SK-N-SH (cell line): ENCODE data around the gene PRICKLE1. TPM values are rescaled to one million over a fixed set of nuclear protein-coding genes. Genes with fewer than 3 reads are reported as not detected.

ENCODE experiments used
- CTCF ChIA-PET: fragments of 300-600, 350-600 bp; formaldehyde crosslinking; extraction: SDS; loops from one replicate; lab custom pipeline; 2021; lab: Yijun Ruan, JAX
- POLR2A ChIA-PET: fragments of 350-600 bp; sonication (Branson Sonifier 250); formaldehyde crosslinking; extraction: SDS; loops from one replicate; lab custom pipeline; 2020; ENCODE audit warnings: antibody characterized with exemption, inconsistent platforms; lab: Yijun Ruan, JAX
- DNase-seq: peaks from one replicate; pipeline ENCODE4 v3.0.0; 2012
- H2AFZ ChIP-seq: fragments of 200-600 bp; sonication (generic); 2 replicates; pipeline ENCODE4 v1.8.1; 2016; ENCODE audit warnings: antibody characterized with exemption, mild to moderate bottlenecking, low read depth
- H3F3A ChIP-seq: fragments of 200-600 bp; sonication (generic); replicated peaks from 2 replicates; pipeline ENCODE3; 2016; ENCODE audit warnings: antibody characterized with exemption, mild to moderate bottlenecking; ENCODE audit not compliant: insufficient read depth
- H3K27ac ChIP-seq, 2 experiments: fragments of 200-500 bp in 1 of 2; fragments of 200-600 bp in 1 of 2; sonication (Bioruptor generic) in 1 of 2; sonication (generic), shearing (Covaris generic) in 1 of 2; 2 replicates each; pipeline versions ENCODE4 v1.5.1 to v1.6.1; 2014 to 2016; ENCODE audit warnings: low read depth in 2 of 2, inconsistent platforms in 1 of 2, low read length in 1 of 2, mild to moderate bottlenecking in 1 of 2, mixed read lengths in 1 of 2
- H3K27me3 ChIP-seq: fragments of 200-600 bp; sonication (generic), shearing (Covaris generic); 2 replicates; pipeline ENCODE4 v1.6.1; 2016; ENCODE audit warnings: mixed run types; ENCODE audit not compliant: insufficient read depth
- H3K36me3 ChIP-seq, 2 experiments: fragments of 200-500 bp in 1 of 2; fragments of 200-600 bp in 1 of 2; sonication (Bioruptor generic) in 1 of 2; sonication (generic) in 1 of 2; replicated peaks in 1 of 2; 2 replicates each; pipeline versions ENCODE3 to v1.5.1; 2014 to 2016; ENCODE audit warnings: low read length in 1 of 2, mild to moderate bottlenecking in 1 of 2; ENCODE audit not compliant: insufficient read depth in 2 of 2, control insufficient read depth in 1 of 2
- H3K4me1 ChIP-seq, 2 experiments: fragments of 200-500 bp in 1 of 2; fragments of 200-600 bp in 1 of 2; sonication (Bioruptor generic) in 1 of 2; sonication (generic), shearing (Covaris generic) in 1 of 2; 2 replicates each; pipeline versions ENCODE4 v1.5.1 to v1.6.1; 2014 to 2016; ENCODE audit warnings: low read depth in 1 of 2, low read length in 1 of 2, mixed run types in 1 of 2; ENCODE audit not compliant: insufficient read depth in 2 of 2, control insufficient read depth in 1 of 2
- H3K4me2 ChIP-seq: fragments of 200-600 bp; sonication (generic), shearing (Covaris generic); 2 replicates; pipeline ENCODE4 v1.6.1; 2017; ENCODE audit warnings: mixed run types
- H3K4me3 ChIP-seq, 2 experiments: fragments of 200-500 bp in 1 of 2; fragments of 200-600 bp in 1 of 2; sonication (Bioruptor generic) in 1 of 2; sonication (generic), shearing (Covaris generic) in 1 of 2; 2 replicates each; pipeline versions ENCODE4 v1.5.1 to v1.8.1; 2014 to 2016; ENCODE audit warnings: low read depth in 2 of 2, inconsistent platforms in 1 of 2, low read length in 1 of 2, mild to moderate bottlenecking in 1 of 2, mixed read lengths in 1 of 2, moderate library complexity in 1 of 2
- H3K79me2 ChIP-seq: fragments of 200-600 bp; sonication (generic); 2 replicates; pipeline ENCODE4 v1.8.1; 2017; ENCODE audit warnings: mild to moderate bottlenecking; ENCODE audit not compliant: insufficient read depth
- H3K9ac ChIP-seq: fragments of 200-600 bp; sonication (generic); 2 replicates; pipeline ENCODE4 v1.6.1; 2017; ENCODE audit warnings: mixed run types
- H3K9me2 ChIP-seq: fragments of 200-600 bp; sonication (generic); 2 replicates; pipeline ENCODE4 v1.6.1; 2017; ENCODE audit warnings: mixed run types
- H3K9me3 ChIP-seq: fragments of 200-600 bp; sonication (generic); 2 replicates; pipeline ENCODE4 v1.6.1; 2017; ENCODE audit warnings: mixed run types, mild to moderate bottlenecking, moderate library complexity
- H4K20me1 ChIP-seq: fragments of 200-600 bp; sonication (generic); 2 replicates; pipeline ENCODE4 v1.6.1; 2017; ENCODE audit warnings: mild to moderate bottlenecking, mixed run types; ENCODE audit not compliant: insufficient read depth
- EP300 ChIP-seq, 2 experiments: IDR thresholded peaks; 2 replicates each; pipeline versions ENCODE4 v1.4.0 to v1.6.1; 2012; ENCODE audit warnings: borderline replicate concordance in 1 of 2, low read depth in 1 of 2, low read length in 1 of 2
- EZH2phosphoT487 ChIP-seq: fragments of 200-600 bp; sonication (generic); IDR thresholded peaks from 2 replicates; pipeline ENCODE4 v1.6.1; 2017; ENCODE audit warnings: low read depth, mixed run types, mild to moderate bottlenecking, antibody characterized with exemption, moderate library complexity, borderline replicate concordance
- FOSL2 ChIP-seq: IDR thresholded peaks from 2 replicates; pipeline ENCODE4 v1.4.0; 2012; ENCODE audit warnings: low read depth, mild to moderate bottlenecking, moderate library complexity, borderline replicate concordance
- FOXM1 ChIP-seq: IDR thresholded peaks from 2 replicates; pipeline ENCODE4 v1.4.0; 2012; ENCODE audit warnings: low read depth, mild to moderate bottlenecking
- JUND ChIP-seq: IDR thresholded peaks from 2 replicates; pipeline ENCODE4 v1.4.0; 2012
- MEF2A ChIP-seq: IDR thresholded peaks from 2 replicates; pipeline ENCODE4 v1.4.0; 2012; ENCODE audit warnings: low read depth, borderline replicate concordance
- NFIC ChIP-seq: IDR thresholded peaks from 2 replicates; pipeline ENCODE4 v1.4.0; 2012; ENCODE audit warnings: borderline replicate concordance
- NRF1 ChIP-seq: IDR thresholded peaks from 2 replicates; pipeline ENCODE4 v1.6.1; 2012; ENCODE audit warnings: low read depth, mild to moderate bottlenecking, low read length
- PBX3 ChIP-seq: IDR thresholded peaks from 2 replicates; pipeline ENCODE4; 2012
- RFX5 ChIP-seq: IDR thresholded peaks from 2 replicates; pipeline ENCODE4 v1.6.1; 2012; ENCODE audit warnings: mild to moderate bottlenecking, improper control_type of control experiment, low read length
- TCF12 ChIP-seq: IDR thresholded peaks from 2 replicates; pipeline ENCODE4 v1.4.0; 2012
- YY1 ChIP-seq: IDR thresholded peaks from 2 replicates; pipeline ENCODE4 v1.4.0; 2012; ENCODE audit warnings: low read depth, mild to moderate bottlenecking
- WGBS: methylation state at CpG from one replicate; pipeline ENCODE4 v1.1.6; 2017; ENCODE audit warnings: low lambda C conversion rate; 5-methylcytosine and 5-hydroxymethylcytosine counted together
- polyA plus RNA-seq, 3 experiments: library from polyadenylated mRNA; depleted of rRNA; stranded (reverse); fragments of >200 nt; gene quantifications; 2 replicates each; pipeline ENCODE4 v1.2.3, GENCODE V29; 2012
- TF ChIP-seq, protein P1 (sequence below): IDR thresholded peaks from 2 replicates; pipeline ENCODE4 v1.6.1; 2012; ENCODE audit warnings: mild to moderate bottlenecking, low read depth, low read length, moderate library complexity
- TF ChIP-seq, protein P2 (sequence below): IDR thresholded peaks from 2 replicates; pipeline ENCODE4 v1.4.0; 2012; ENCODE audit warnings: low read depth

Gene PRICKLE1
- polyA plus RNA-seq, 1 of the 3 experiments (the other 2 are of a cell fraction), result 1.2 TPM

DNA sequence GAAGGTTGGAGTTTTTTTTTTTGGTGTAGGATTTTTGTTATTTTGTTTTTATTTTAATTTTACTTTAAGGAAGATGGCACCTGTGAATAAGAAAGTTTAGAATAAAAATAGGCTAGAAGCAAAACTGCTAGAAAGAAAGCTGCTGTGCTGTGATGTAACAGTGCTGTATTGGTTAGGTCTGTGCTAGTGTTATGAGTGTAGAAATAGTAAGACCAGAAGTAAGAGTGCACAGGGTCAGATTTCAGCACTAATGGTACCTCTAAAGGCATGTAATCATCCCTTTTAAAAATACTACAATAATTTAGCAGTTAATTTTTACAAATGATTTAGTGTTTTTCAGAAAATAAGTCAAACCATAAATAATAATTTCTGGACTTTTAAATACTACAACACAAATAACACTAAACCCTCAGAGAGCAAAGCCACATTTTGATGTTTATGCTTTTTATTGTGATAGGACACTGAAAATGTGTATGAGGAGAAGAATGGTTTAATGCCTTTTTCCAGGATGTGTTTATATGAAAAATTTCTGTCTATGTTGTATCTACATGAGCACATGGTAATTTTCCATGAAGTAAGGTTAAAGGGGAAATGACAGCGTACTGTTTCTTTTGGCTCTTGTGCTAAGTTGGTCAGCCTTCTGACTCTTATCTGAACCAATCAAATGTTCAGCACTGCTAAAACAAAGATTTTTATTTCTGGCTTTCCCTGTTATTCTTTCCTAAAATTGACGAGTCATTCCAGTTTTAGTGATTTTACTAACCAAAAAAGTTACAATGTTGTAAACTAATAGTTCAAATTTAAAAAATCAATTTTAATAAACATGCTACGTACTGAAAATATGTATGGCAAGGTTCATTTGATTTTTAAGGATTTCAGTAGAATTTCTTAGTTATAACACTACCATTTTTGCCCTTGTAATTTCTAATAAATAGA is 167.4 kb downstream of the PRICKLE1 start:
- peak overlapping the region; percentile 58 to 75; a peak in 3 of 4 replicates for H3K27ac ChIP-seq
- POLR2A ChIA-PET, result no interaction called here

DNA sequence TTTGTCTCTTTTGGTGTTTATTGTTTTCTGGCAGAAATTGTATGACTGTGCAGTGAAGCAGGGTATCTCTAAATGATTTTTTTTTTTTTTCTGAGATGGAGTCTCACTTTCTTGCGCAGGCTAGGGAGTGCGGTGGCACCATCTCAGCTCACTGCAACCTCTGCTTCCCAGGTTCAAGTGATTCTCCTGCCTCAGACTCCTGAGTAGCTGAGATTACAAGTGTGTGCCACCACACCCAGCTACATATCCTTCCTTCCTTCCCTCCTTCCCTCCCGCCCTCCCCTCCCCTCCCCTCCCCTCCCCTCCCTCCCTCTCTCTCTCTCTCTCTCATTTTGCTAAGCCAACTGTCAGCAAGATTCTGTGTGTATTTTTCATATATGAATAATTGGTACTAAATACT is 169.2 kb downstream of the PRICKLE1 start:
- no peaks in the 10 kb centered on the region; the same call in 1 of the 2 replicates for H4K20me1 ChIP-seq
- H3F3A ChIP-seq, result peaks cover 24% of the 10 kb centered on the region
- no peak for DNase-seq
- H2AFZ ChIP-seq, result no peak overlapping the region
- TF ChIP-seq, protein P1, sequence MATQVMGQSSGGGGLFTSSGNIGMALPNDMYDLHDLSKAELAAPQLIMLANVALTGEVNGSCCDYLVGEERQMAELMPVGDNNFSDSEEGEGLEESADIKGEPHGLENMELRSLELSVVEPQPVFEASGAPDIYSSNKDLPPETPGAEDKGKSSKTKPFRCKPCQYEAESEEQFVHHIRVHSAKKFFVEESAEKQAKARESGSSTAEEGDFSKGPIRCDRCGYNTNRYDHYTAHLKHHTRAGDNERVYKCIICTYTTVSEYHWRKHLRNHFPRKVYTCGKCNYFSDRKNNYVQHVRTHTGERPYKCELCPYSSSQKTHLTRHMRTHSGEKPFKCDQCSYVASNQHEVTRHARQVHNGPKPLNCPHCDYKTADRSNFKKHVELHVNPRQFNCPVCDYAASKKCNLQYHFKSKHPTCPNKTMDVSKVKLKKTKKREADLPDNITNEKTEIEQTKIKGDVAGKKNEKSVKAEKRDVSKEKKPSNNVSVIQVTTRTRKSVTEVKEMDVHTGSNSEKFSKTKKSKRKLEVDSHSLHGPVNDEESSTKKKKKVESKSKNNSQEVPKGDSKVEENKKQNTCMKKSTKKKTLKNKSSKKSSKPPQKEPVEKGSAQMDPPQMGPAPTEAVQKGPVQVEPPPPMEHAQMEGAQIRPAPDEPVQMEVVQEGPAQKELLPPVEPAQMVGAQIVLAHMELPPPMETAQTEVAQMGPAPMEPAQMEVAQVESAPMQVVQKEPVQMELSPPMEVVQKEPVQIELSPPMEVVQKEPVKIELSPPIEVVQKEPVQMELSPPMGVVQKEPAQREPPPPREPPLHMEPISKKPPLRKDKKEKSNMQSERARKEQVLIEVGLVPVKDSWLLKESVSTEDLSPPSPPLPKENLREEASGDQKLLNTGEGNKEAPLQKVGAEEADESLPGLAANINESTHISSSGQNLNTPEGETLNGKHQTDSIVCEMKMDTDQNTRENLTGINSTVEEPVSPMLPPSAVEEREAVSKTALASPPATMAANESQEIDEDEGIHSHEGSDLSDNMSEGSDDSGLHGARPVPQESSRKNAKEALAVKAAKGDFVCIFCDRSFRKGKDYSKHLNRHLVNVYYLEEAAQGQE, result no peak
- TF ChIP-seq FOXM1, result no peak
- no peak for TF ChIP-seq JUND
- TF ChIP-seq PBX3, result no peak
- H3K27me3 ChIP-seq, result no peaks in the 10 kb centered on the region
- no peak overlapping the region for H3K27ac ChIP-seq
- peaks cover 0 to 7% of the 10 kb centered on the region in 2 experiments for H3K36me3 ChIP-seq
- H3K4me1 ChIP-seq, result peaks cover 11 to 12% of the 10 kb centered on the region in 2 experiments; a peak in 2 of 4 replicates
- ChIA-PET CTCF (interaction anchor here (0.7 to 1.1 kb wide), 2 partner anchors 15 to 149 kb away, joined by 3 read pairs; no protein-coding TSS in a partner anchor), POLR2A (no interaction called here)
- WGBS, result 92% methylated on average over 3 of the region's 3 CpGs
- no peak overlapping the region for H3K4me3 ChIP-seq
- H3K9ac ChIP-seq, result no peak overlapping the region
- no peaks in the 10 kb centered on the region for H3K9me3 ChIP-seq
- no peak overlapping the region for H3K4me2 ChIP-seq
- no peaks in the 10 kb centered on the region for H3K9me2 ChIP-seq
- peaks cover 5% of the 10 kb centered on the region; the same call in 1 of the 2 replicates for H3K79me2 ChIP-seq

More for the DNA sequence above, 167.4 kb downstream of the PRICKLE1 start:
- Histone ChIP-seq H3K36me3 (peaks cover 0 to 14% of the 10 kb centered on the region in 2 experiments), H3K9ac (no peak overlapping the region), H3K27me3 (no peaks in the 10 kb centered on the region), H3F3A (peaks cover 29% of the 10 kb centered on the region), H3K4me2 (peak overlapping the region; percentile 28), H3K4me3 (no peak overlapping the region), H2AFZ (no peak overlapping the region), H3K9me3 (no peaks in the 10 kb centered on the region), H3K9me2 (no peaks in the 10 kb centered on the region), H3K4me1 (peaks cover 12 to 21% of the 10 kb centered on the region in 2 experiments; a peak in 2 of 4 replicates), H4K20me1 (no peaks in the 10 kb centered on the region; the same call in 1 of the 2 replicates), H3K79me2 (peaks cover 5% of the 10 kb centered on the region; the same call in 1 of the 2 replicates)
- 34% methylated on average over 3 of the region's 3 CpGs for WGBS
- CTCF ChIA-PET, result interaction anchor here (0.7 kb wide), 1 partner anchor 61 kb away, joined by 5 read pairs; no protein-coding TSS in a partner anchor
- peak; percentile 80 for TF ChIP-seq NFIC
- TF ChIP-seq MEF2A, result peak; percentile 39; the same call in 1 of the 2 replicates
- TF ChIP-seq YY1, result no peak
- TF ChIP-seq, protein P2, sequence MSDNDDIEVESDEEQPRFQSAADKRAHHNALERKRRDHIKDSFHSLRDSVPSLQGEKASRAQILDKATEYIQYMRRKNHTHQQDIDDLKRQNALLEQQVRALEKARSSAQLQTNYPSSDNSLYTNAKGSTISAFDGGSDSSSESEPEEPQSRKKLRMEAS, result 0 out of 2 replicates have a peak, but pooled peaks have one; percentile 39
- no peak for TF ChIP-seq NRF1
- TF ChIP-seq TCF12, result peak; percentile 76
- peak; percentile 7; the same call in 1 of the 2 replicates for TF ChIP-seq FOSL2
- no peak for TF ChIP-seq RFX5
- TF ChIP-seq JUND, result peak; percentile 20; the same call in 1 of the 2 replicates
- TF ChIP-seq PBX3, result peak; percentile 61
- no peak for TF ChIP-seq EZH2phosphoT487
- TF ChIP-seq EP300 (IDR thresholded peaks at IDR 0.05; ENCODE audit: borderline replicate concordance in 1 of 2, low read depth in 1 of 2, low read length in 1 of 2), result peak in 1 of 2 experiments; percentile 50; a peak in 1 of 4 replicates
- DNase-seq, result peak; percentile 37
